Measurements from ENCODE around the gene NEMP2. TPM values are rescaled to one million over a fixed set of nuclear protein-coding genes. Genes with fewer than 3 reads are reported as not detected.

The NEMP2 gene
- total RNA-seq, 2 experiments from 2014 or later, result 11.6 to 12.2 TPM

GRCh38 chr2:190490502-190490901 is 44.0 kb downstream of the NEMP2 start:
- no peak for TF ChIP-seq CTCF (IDR thresholded peaks at IDR 0.05)
- H3K4me3 Mint-ChIP-seq, result no peak overlapping the region
- CTCF ChIA-PET, result no interaction called here
- Histone ChIP-seq H3K27me3 (ENCODE audit: control insufficient read depth in 1 of 2, insufficient read depth in 2 of 2, low read length in 2 of 2) (no peaks in the 10 kb centered on the region), H3K9me3 (ENCODE audit: control insufficient read depth in 1 of 2, insufficient read depth in 1 of 2, low read length in 2 of 2) (peaks cover 0 to 5% of the 10 kb centered on the region in 2 experiments), H3K36me3 (ENCODE audit: insufficient read depth, low read length) (peaks cover 37% of the 10 kb centered on the region), H3K4me3 (ENCODE audit: low read length) (no peak overlapping the region), H3K27ac (ENCODE audit: low read depth in 1 of 2, low read length in 2 of 2) (no peak overlapping the region), H3K4me1 (ENCODE audit: insufficient read depth, low read length) (peaks cover 4% of the 10 kb centered on the region)
- H3K36me3 Mint-ChIP-seq (ENCODE audit: low read depth), result peaks cover 97% of the 10 kb centered on the region
- intact Hi-C loops (cut with DNase I, micrococcal nuclease), result no loop called here
- H3K9me3 Mint-ChIP-seq, result peaks cover 13% of the 10 kb centered on the region
- peaks cover 66% of the 10 kb centered on the region for H3K4me1 Mint-ChIP-seq (ENCODE audit: low read depth)
- no peak for DNase-seq
- H3K27me3 Mint-ChIP-seq, result no peaks in the 10 kb centered on the region
- no peak for ATAC-seq (ENCODE audit: poor library complexity)
- no peak overlapping the region for H3K27ac Mint-ChIP-seq
- POLR2A ChIA-PET, result interaction anchor here (0.9 to 1.3 kb wide), 2 partner anchors 10 to 43 kb away, joined by 3 to 4 read pairs; no protein-coding TSS in a partner anchor

- Mint-ChIP-seq H3K36me3 (ENCODE audit: low read depth) (peaks cover 88% of the 10 kb centered on the region), H3K9me3 (peaks cover 13% of the 10 kb centered on the region), H3K27ac (peak overlapping the region; percentile 54), H3K27me3 (no peaks in the 10 kb centered on the region), H3K4me1 (ENCODE audit: low read depth) (peaks cover 61% of the 10 kb centered on the region), H3K4me3 (no peak overlapping the region)
- no peak for TF ChIP-seq CTCF (IDR thresholded peaks at IDR 0.05)
- H3K27me3 ChIP-seq (ENCODE audit: control insufficient read depth in 1 of 2, insufficient read depth in 2 of 2, low read length in 2 of 2), result no peaks in the 10 kb centered on the region
- H3K4me1 ChIP-seq (ENCODE audit: insufficient read depth, low read length), result peaks cover 4% of the 10 kb centered on the region
- DNase-seq, result no peak
- H3K9me3 ChIP-seq (ENCODE audit: control insufficient read depth in 1 of 2, insufficient read depth in 1 of 2, low read length in 2 of 2), result peaks cover 0 to 5% of the 10 kb centered on the region in 2 experiments
- intact Hi-C loops (cut with DNase I, micrococcal nuclease), result loop anchor here in 1 of 2 experiments (10.0 kb wide), 1 partner anchor 105 kb away; no protein-coding TSS in a partner anchor
- ChIA-PET POLR2A (interaction anchor here (1.3 kb wide), 1 partner anchor 9 kb away, joined by 4 read pairs; no protein-coding TSS in a partner anchor), CTCF (no interaction called here)
- no peak overlapping the region for H3K27ac ChIP-seq (ENCODE audit: low read depth in 1 of 2, low read length in 2 of 2)
- ATAC-seq (ENCODE audit: poor library complexity), result no peak
- H3K4me3 ChIP-seq (ENCODE audit: low read length), result no peak overlapping the region
- H3K36me3 ChIP-seq (ENCODE audit: insufficient read depth, low read length), result peaks cover 37% of the 10 kb centered on the region
These were observed 45.0 kb downstream of the NEMP2 start for GRCh38 chr2:190489475-190489874.

GRCh38 chr2:190488516-190489233 is 45.8 kb downstream of the NEMP2 start:
- POLR2A ChIA-PET, result no interaction called here
- peaks cover 88% of the 10 kb centered on the region for H3K36me3 Mint-ChIP-seq (ENCODE audit: low read depth)
- Histone ChIP-seq H3K36me3 (ENCODE audit: insufficient read depth, low read length) (peaks cover 37% of the 10 kb centered on the region), H3K4me1 (ENCODE audit: insufficient read depth, low read length) (peaks cover 4% of the 10 kb centered on the region), H3K9me3 (ENCODE audit: control insufficient read depth in 1 of 2, insufficient read depth in 1 of 2, low read length in 2 of 2) (peaks cover 0 to 5% of the 10 kb centered on the region in 2 experiments), H3K27ac (ENCODE audit: low read depth in 1 of 2, low read length in 2 of 2) (no peak overlapping the region), H3K4me3 (ENCODE audit: low read length) (no peak overlapping the region), H3K27me3 (ENCODE audit: control insufficient read depth in 1 of 2, insufficient read depth in 2 of 2, low read length in 2 of 2) (no peaks in the 10 kb centered on the region)
- ATAC-seq (ENCODE audit: poor library complexity) (no peak), DNase-seq (no peak)
- TF ChIP-seq CTCF (IDR thresholded peaks at IDR 0.05), result no peak
- CTCF ChIA-PET, result no interaction called here
- H3K27ac Mint-ChIP-seq, result peak overlapping the region; percentile 68
- peaks cover 11% of the 10 kb centered on the region for H3K9me3 Mint-ChIP-seq
- H3K4me3 Mint-ChIP-seq, result no peak overlapping the region
- intact Hi-C loops (cut with DNase I, micrococcal nuclease), result loop anchor here in 1 of 2 experiments (10.0 kb wide), 1 partner anchor 104 kb away; no protein-coding TSS in a partner anchor
- peaks cover 60% of the 10 kb centered on the region for H3K4me1 Mint-ChIP-seq (ENCODE audit: low read depth)
- no peaks in the 10 kb centered on the region for H3K27me3 Mint-ChIP-seq
